Measurements from ENCODE around the gene SELENOH. TPM values are rescaled to one million over a fixed set of nuclear protein-coding genes. Genes with fewer than 3 reads are reported as not detected.

SELENOH gene
- total RNA-seq, 1 experiment from 2014 or later: 112 TPM

DNA sequence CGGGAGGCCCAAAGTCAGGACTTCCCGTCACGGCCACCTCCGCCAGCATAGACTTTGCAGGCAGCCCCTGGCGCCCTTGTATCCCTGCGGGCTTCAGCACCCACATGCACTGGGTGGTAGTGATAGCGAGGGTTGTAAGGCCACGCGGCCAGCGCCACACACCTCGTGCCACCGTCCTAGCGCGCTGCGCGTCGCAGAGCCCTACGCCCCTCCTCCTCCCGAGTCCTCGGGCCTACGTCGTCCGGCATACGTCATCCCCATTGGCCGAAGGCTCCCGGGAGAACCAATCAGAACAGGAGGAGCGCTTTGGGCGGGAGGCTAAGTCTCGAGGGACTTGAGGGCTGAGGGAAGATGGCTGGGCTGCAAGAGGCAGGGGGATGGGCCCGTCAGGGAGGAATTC, 11.7 kb downstream of the SELENOH start:
- H3K27ac ChIP-seq (ENCODE audit: low read length): no peak overlapping the region
- intact Hi-C loops (cut with micrococcal nuclease; ENCODE audit: unreplicated experiment): no loop called here
- ChIA-PET CTCF (no interaction called here), POLR2A (no interaction called here)
- no peaks in the 10 kb centered on the region; the same call in 1 of the 2 replicates for H3K4me1 ChIP-seq (ENCODE audit: control insufficient read depth, insufficient read depth, low read length)
- BruUV-seq (replicated peaks): no TSS peak
- DNase-seq (ENCODE audit: low read depth, low spot score) (no peak), ATAC-seq (no peak)
- in situ Hi-C loops (cut with HindIII; ENCODE audit: low pct_unique_long_range_greater_than_20kb, low sequenced_read_pairs): no loop called here
- no peaks in the 10 kb centered on the region for H3K36me3 ChIP-seq (ENCODE audit: control insufficient read depth, insufficient read depth, low read length)
- TF ChIP-seq TCF7L2 (IDR thresholded peaks at IDR 0.05; ENCODE audit: low read depth, low read length): no peak
- TF ChIP-seq, protein P1, sequence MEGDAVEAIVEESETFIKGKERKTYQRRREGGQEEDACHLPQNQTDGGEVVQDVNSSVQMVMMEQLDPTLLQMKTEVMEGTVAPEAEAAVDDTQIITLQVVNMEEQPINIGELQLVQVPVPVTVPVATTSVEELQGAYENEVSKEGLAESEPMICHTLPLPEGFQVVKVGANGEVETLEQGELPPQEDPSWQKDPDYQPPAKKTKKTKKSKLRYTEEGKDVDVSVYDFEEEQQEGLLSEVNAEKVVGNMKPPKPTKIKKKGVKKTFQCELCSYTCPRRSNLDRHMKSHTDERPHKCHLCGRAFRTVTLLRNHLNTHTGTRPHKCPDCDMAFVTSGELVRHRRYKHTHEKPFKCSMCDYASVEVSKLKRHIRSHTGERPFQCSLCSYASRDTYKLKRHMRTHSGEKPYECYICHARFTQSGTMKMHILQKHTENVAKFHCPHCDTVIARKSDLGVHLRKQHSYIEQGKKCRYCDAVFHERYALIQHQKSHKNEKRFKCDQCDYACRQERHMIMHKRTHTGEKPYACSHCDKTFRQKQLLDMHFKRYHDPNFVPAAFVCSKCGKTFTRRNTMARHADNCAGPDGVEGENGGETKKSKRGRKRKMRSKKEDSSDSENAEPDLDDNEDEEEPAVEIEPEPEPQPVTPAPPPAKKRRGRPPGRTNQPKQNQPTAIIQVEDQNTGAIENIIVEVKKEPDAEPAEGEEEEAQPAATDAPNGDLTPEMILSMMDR (IDR thresholded peaks at IDR 0.05): no peak
- no peak for TF ChIP-seq SIN3A (IDR thresholded peaks at IDR 0.05; ENCODE audit: borderline replicate concordance, insufficient read depth, low read depth, low read length)
- TF ChIP-seq, protein P2, sequence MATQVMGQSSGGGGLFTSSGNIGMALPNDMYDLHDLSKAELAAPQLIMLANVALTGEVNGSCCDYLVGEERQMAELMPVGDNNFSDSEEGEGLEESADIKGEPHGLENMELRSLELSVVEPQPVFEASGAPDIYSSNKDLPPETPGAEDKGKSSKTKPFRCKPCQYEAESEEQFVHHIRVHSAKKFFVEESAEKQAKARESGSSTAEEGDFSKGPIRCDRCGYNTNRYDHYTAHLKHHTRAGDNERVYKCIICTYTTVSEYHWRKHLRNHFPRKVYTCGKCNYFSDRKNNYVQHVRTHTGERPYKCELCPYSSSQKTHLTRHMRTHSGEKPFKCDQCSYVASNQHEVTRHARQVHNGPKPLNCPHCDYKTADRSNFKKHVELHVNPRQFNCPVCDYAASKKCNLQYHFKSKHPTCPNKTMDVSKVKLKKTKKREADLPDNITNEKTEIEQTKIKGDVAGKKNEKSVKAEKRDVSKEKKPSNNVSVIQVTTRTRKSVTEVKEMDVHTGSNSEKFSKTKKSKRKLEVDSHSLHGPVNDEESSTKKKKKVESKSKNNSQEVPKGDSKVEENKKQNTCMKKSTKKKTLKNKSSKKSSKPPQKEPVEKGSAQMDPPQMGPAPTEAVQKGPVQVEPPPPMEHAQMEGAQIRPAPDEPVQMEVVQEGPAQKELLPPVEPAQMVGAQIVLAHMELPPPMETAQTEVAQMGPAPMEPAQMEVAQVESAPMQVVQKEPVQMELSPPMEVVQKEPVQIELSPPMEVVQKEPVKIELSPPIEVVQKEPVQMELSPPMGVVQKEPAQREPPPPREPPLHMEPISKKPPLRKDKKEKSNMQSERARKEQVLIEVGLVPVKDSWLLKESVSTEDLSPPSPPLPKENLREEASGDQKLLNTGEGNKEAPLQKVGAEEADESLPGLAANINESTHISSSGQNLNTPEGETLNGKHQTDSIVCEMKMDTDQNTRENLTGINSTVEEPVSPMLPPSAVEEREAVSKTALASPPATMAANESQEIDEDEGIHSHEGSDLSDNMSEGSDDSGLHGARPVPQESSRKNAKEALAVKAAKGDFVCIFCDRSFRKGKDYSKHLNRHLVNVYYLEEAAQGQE (IDR thresholded peaks at IDR 0.05; ENCODE audit: insufficient read depth in 1 of 2, low read depth in 2 of 2, low read length in 1 of 2): no peak
- no peak for TF ChIP-seq POLR2AphosphoS5 (IDR thresholded peaks at IDR 0.05; ENCODE audit: low read depth, low read length)
- H3K9me3 ChIP-seq (ENCODE audit: control insufficient read depth, insufficient read depth, low read depth, low read length): no peaks in the 10 kb centered on the region
- no peaks in the 10 kb centered on the region for H3K27me3 ChIP-seq (ENCODE audit: control insufficient read depth, insufficient read depth, low read length)
- H3K4me3 ChIP-seq (ENCODE audit: low read depth in 2 of 2, low read length in 2 of 2): no peak overlapping the region

DNA sequence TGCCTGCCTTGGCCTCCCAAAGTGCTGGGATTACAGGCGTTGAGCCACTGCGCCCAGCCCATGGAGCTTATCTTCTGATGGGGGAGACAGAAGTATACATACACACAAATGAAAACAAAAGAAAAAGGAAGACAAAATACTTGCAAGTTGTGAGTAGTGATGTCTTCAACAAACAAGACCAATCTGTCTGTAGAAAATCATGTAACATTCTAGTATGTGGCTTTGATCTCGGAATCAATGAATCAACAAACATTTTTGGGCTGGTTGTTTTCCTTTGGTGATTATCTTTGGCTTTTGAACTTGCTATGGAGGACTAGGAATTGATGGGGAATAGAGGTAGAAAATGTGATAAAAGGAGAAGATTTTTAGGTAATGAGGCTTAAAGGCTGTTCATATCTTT, 16.9 kb downstream of the SELENOH start:
- TF ChIP-seq, protein P1 (IDR thresholded peaks at IDR 0.05): no peak
- no peak for TF ChIP-seq TCF7L2 (IDR thresholded peaks at IDR 0.05; ENCODE audit: low read depth, low read length)
- TF ChIP-seq, protein P2 (IDR thresholded peaks at IDR 0.05; ENCODE audit: insufficient read depth in 1 of 2, low read depth in 2 of 2, low read length in 1 of 2): no peak
- no peak for DNase-seq (ENCODE audit: low read depth, low spot score)
- no peaks in the 10 kb centered on the region for H3K27me3 ChIP-seq (ENCODE audit: control insufficient read depth, insufficient read depth, low read length)
- H3K36me3 ChIP-seq (ENCODE audit: control insufficient read depth, insufficient read depth, low read length): peaks cover 8% of the 10 kb centered on the region; the same call in 1 of the 2 replicates
- in situ Hi-C loops (cut with HindIII; ENCODE audit: low pct_unique_long_range_greater_than_20kb, low sequenced_read_pairs) (no loop called here), intact Hi-C loops (cut with micrococcal nuclease; ENCODE audit: unreplicated experiment) (no loop called here)
- no TSS peak for BruUV-seq (replicated peaks)
- ChIA-PET CTCF (no interaction called here), POLR2A (no interaction called here)
- H3K4me1 ChIP-seq (ENCODE audit: control insufficient read depth, insufficient read depth, low read length): peaks cover 3% of the 10 kb centered on the region; the same call in 1 of the 2 replicates
- ATAC-seq: no peak
- H3K9me3 ChIP-seq (ENCODE audit: control insufficient read depth, insufficient read depth, low read depth, low read length): no peaks in the 10 kb centered on the region
- H3K4me3 ChIP-seq (ENCODE audit: low read depth in 2 of 2, low read length in 2 of 2): no peak overlapping the region
- no peak overlapping the region for H3K27ac ChIP-seq (ENCODE audit: low read length)
